GM21786 (cell line): ENCODE measurements around the gene PTPRD.

Source experiments
- ATAC-seq: cut with Tn5 transposase; IDR thresholded peaks from one replicate; pipeline ENCODE4 v1.9.1; 2021; ENCODE audit not compliant: unreplicated experiment

The PTPRD gene

DNA sequence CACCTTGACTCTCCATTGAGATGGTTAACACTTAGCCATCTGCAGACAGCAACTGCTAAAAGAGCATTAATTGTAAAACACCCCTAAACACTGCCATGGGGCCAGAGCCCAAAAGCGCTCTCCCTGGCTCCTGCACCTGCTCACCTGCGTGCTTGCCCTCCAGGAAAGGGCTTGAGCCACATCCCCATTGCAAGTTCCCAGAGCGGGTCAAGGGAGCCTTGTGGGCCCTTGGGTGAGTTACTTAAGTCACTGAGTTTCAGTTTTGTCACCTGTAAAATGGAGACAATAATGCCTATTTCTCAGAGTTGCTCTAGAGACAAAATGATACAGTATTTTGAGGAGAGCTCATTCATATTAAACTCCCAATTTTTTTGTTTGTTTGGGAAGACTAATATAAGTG lies 967.8 kb downstream of the PTPRD start:
- ATAC-seq = no peak

- peak; percentile 67 for ATAC-seq
These were observed 981.5 kb downstream of the PTPRD start for GRCh38 chr9:9631284-9631683.

DNA sequence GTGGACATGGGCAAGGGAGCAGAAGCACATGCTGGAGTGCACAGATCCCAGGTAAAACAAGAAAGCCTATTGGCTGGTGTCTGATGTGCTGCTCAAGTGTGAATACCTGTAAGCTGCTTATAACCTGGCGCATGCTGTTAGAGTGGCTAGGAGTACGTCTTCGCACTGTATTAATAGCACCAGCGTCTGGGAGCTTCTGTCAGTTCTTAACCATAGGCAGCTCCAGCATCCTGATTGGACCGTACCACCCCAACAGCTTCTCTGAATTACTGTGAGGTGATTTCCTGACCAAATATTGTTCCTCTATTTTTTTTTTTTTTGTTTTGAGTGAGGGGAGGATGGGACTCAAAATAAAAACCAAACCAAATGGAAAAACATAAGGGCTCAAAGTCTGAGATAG lies 987.6 kb downstream of the PTPRD start:
- no peak for ATAC-seq

DNA sequence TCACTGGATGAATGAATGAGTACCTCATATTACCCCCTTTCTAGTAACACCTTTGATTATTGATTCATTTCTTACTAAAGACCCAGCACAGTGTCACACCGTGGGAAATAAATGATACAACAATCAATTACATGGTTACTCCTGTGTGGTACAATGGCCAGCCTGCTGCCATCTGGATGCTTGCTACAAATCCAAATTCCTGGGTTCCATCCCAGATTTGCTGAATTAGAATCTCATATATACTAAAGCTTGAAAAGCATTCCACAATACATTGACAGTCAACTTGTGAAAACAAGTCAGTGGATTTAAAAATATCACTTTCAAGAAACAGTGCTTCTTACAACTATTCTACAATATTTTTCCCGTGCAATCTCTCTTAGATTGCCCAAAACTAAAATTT lies 989.3 kb downstream of the PTPRD start:
- no peak for ATAC-seq

DNA sequence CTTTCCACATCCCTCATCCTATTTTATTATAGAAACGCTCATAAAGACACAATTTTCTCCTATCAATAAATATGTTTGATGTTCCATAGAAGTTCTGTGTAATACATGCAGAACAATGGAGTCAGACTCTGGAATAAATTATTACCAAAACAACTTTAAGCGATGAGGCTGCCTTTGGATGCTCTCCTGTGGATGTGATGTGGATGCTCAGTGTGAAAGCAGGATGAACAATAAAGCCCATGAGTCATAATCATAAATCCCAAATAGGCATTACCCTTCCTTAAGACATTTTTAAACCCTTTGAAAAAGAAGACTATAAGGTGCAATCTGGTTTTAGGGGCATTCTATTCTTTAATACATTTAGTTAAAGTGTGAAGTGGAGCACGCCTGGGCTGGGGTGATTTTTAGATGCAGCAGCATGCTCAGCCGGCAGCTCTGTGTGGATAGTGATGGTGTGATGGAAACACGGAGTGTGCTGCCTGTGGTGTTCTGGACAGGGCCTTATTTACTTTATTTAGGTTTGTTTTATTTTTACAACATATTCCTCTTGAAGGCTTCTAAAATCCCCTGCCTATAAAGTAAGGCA lies 991.4 kb downstream of the PTPRD start:
- ATAC-seq = no peak

- ATAC-seq = no peak
These were observed 992.1 kb downstream of the PTPRD start for GRCh38 chr9:9620736-9621135.

- ATAC-seq = no peak
These were observed 997.7 kb downstream of the PTPRD start for GRCh38 chr9:9615086-9615485.

DNA sequence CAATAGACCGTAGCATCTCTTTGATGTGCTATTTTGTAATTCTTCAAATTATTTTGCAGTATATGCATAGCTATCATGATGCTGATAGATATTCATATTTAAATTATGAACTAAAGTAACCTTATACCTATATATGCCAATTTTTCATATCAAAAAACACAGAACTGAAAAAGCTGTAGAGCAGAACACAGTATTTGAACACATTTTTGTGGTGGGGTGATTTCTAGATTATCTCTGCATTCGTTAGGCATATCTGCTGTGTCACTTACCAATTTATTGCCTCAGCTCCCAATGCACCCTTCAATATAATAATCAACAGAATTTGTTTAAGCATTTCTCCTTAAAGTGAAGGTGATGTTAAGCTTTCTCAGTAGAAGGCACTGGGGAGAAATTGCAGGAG lies 998.2 kb downstream of the PTPRD start:
- no peak for ATAC-seq

GRCh38 chr9:9612755-9613154 lies 1000.0 kb downstream of the PTPRD start:
- peak; percentile 36 for ATAC-seq

GRCh38 chr9:9612270-9612669 lies 1000.5 kb downstream of the PTPRD start:
- ATAC-seq = peak; percentile 82

DNA sequence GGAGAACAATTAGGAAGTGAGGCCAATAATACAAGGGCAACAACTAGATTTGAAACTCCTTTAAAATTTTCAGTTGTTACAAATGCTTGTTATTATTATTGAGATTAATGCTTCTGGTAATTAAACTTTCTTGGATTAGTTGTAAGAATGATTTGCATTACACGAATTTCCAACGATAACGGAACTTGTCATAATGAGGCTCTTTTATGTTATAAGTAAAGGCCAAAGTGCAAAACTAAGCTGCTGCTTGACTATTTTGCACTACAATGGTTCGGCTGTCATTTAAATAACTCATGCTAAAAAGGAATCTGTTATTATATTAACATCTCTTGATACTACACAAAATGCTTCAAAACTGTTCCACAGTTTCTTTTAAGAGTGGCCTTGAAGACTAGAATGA lies 1007.1 kb downstream of the PTPRD start:
- ATAC-seq = no peak

- ATAC-seq = no peak
These were observed 1009.5 kb downstream of the PTPRD start for GRCh38 chr9:9603345-9603744.

- ATAC-seq = no peak
These were observed 1014.1 kb downstream of the PTPRD start for GRCh38 chr9:9598723-9599122.

DNA sequence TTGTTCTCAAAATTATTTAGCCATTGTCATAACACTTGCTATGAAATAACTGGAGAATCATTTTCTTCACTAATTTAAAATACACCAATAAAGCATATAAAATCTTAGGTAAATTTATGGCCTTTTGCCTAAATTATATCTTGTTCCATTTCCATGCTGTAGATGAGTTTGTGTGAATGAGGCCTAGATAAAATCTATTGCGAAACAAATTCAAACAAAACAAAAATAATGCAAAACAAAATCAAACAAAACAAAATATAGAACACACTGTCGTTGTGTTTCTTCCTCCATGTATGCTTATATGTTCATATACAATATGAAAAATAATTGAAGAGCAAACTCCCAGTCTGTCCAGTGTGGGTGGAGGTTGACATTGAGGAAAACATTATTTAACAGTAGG lies 1020.7 kb downstream of the PTPRD start:
- no peak for ATAC-seq

GRCh38 chr9:9585920-9586319 lies 1026.9 kb downstream of the PTPRD start:
- no peak for ATAC-seq

DNA sequence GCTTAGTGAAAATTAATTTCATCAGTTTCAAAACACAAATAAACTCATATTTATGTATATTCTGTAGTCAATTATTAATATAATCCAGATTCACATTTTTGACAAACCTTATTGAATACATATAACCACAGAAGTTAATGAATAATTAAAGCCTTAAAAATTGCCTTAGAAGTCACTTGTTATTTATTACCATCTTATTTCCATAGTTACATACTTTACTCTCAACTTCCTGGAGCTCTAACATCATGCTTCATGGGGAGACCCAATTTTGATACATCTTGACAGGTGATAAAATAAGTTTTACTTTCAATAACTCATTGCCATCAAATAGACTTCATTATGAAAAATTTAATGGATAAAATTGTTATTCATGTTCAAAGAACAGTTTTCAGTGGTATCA lies 1038.7 kb downstream of the PTPRD start:
- ATAC-seq = no peak

DNA sequence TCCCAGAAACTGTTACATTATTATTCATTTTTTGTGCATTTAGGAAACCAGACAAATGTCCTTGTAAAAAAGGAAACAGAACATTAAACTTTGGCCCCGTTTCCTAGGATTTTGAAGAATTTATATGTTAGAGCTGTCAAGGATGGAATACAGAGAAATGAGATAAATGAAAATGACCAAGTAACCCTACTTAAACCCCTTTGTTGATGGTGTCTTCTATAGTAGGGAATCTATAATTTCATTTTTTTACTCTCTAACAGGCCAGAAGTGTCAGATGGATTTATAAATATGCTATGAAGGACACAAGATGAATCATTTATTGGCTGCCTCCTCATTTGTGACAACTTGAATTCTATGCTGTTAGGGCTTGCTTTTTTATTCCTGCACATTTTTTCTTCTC lies 1047.1 kb downstream of the PTPRD start:
- ATAC-seq = no peak

DNA sequence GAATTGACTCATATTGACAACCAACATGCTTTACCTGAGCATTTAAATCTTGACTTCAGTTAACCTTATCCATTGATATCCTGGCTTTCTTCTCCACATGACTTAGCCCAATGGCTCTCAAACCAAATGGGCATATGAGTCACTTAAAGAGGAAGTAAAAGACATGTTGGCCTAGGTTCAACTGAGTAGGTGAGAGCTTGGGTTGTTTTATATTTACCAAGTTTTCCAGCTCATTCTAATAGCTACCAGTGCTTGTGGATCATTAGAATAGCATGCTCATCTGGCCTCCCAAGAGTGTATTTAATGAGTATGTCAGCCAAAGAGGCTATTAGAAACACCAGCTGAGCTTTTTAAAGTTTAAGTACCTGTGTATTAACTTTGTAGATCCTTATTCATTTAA lies 1049.0 kb downstream of the PTPRD start:
- no peak for ATAC-seq

DNA sequence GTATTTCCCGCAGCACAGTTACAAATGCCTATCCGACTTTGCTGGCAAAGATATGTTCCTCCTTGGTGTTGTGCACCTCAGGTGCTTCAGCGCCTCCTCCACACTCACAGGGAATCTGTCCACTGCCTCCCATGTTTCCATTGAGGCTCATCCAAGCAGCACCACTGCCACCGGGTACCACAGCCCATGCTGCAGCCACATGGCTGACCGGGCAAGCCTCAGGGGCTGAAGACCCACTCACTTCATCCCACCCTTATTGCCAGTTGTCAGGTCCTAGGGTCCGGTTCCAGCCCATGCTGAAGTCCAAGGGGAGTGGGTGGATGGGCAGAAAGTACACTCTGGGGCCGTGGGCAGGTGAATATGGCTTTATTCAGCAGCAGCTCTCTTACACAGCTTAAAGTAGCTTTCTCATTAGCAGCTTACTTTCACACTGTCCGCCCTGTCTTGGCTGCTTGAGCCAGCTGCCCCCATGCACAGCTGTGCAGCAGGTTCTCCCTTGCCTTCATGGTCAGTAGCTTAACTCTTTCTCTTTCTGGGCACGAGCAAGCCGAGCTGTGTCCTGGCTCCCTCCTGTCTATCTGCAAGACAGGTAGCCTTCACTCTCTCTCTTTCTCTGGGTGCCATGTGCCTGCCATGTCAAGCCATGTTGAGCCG lies 1052.3 kb downstream of the PTPRD start:
- no peak for ATAC-seq

DNA sequence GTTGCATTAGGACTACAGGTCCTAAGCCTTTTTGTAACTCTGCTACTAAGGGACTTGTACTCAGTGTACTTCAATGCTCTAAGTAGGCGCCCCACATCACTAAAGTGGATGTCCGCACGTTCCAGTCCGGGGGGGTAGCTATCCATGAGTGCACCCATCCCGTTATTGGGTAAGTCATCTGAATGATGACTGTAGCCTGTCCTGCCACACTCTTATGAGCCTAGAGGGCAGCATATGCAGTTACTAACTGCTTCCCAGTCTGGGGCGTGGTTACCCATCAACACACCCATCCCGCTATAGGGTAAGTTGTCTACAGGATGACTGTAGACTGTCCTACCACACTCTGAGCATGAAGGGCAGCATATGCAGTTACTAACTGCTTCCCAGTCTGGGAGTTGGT lies 1053.9 kb downstream of the PTPRD start:
- no peak for ATAC-seq

- no peak for ATAC-seq
These were observed 1054.9 kb downstream of the PTPRD start for GRCh38 chr9:9557804-9558334.

- no peak for ATAC-seq
These were observed 1055.7 kb downstream of the PTPRD start for GRCh38 chr9:9556865-9557803.
